Natural killer cell (primary cell): ENCODE measurements around the gene PLA2G6. TPM values are rescaled to one million over a fixed set of nuclear protein-coding genes. Genes with fewer than 3 reads are reported as not detected.

Source experiments
- ATAC-seq, 3 donors: fragments of 150-1000 bp in 2 of 3; fragments of 200-7000 bp in 1 of 3; cut with Tn5 transposase; 1 replicate in 1 of 3; 2 replicates in 2 of 3; pipeline ENCODE4 v1.10.0; 2021; ENCODE audit warnings: mild to moderate bottlenecking in 2 of 3, moderate library complexity in 2 of 3
- DNase-seq, 2 donors: peaks; one replicate each; pipeline versions ENCODE4 v3.0.0 to v3.0.0-alpha.2; 2013 to 2021; ENCODE audit warnings: mixed read lengths in 1 of 2
- H3K27ac ChIP-seq: one replicate; pipeline ENCODE4 v1.5.1; 2013; ENCODE audit warnings: mild to moderate bottlenecking, low read length
- H3K27me3 ChIP-seq: one replicate; pipeline ENCODE4 v1.6.1; 2013; ENCODE audit warnings: low read length; ENCODE audit not compliant: control insufficient read depth, insufficient read depth
- H3K36me3 ChIP-seq: one replicate; pipeline ENCODE4 v1.6.1; 2013; ENCODE audit warnings: low read length; ENCODE audit not compliant: control insufficient read depth, insufficient read depth
- H3K4me1 ChIP-seq: one replicate; pipeline ENCODE4 v1.6.1; 2013; ENCODE audit warnings: low read length; ENCODE audit not compliant: control insufficient read depth, insufficient read depth
- H3K4me3 ChIP-seq: one replicate; pipeline ENCODE4 v1.5.1; 2013; ENCODE audit warnings: low read length
- H3K9me3 ChIP-seq: one replicate; pipeline ENCODE4 v1.6.1; 2013; ENCODE audit warnings: low read length; ENCODE audit not compliant: control insufficient read depth, insufficient read depth
- H3K27ac Mint-ChIP-seq, 2 donors: one replicate each; pipeline ENCODE4 v1.8.0; 2022; ENCODE audit warnings: mild to moderate bottlenecking in 2 of 2, mixed read lengths in 2 of 2, moderate library complexity in 1 of 2
- H3K27me3 Mint-ChIP-seq, 2 donors: one replicate each; pipeline ENCODE4 v1.8.0; 2022; ENCODE audit warnings: low read depth in 2 of 2, mixed read lengths in 2 of 2
- H3K36me3 Mint-ChIP-seq: one replicate; pipeline ENCODE4 v1.8.0; 2022; ENCODE audit warnings: mixed read lengths
- H3K4me1 Mint-ChIP-seq, 2 donors: one replicate each; pipeline ENCODE4 v1.8.0; 2022; ENCODE audit warnings: mixed read lengths in 2 of 2
- H3K4me3 Mint-ChIP-seq: one replicate; pipeline ENCODE4 v1.8.0; 2022; ENCODE audit warnings: mild to moderate bottlenecking, moderate library complexity, mixed read lengths
- H3K9me3 Mint-ChIP-seq, 2 donors: one replicate each; pipeline ENCODE4 v1.8.0; 2022; ENCODE audit warnings: mixed read lengths in 2 of 2
- WGBS: methylation state at CpG from one replicate; pipeline ENCODE4 v1.1.7; 2013; ENCODE audit warnings: missing lambda C conversion rate; ENCODE audit not compliant: insufficient coverage; 5-methylcytosine and 5-hydroxymethylcytosine counted together
- intact Hi-C: fragments of 100-400 bp; cut with micrococcal nuclease; formaldehyde crosslinking; loops from one replicate; pipeline ENCODE4 v1.14.2; 2022
- total RNA-seq, 4 donors: library from RNA; stranded (reverse); fragments of 120-200 nt in 1 of 4; gene quantifications; one replicate each; pipeline versions ENCODE4 v1.2.3 to v1.2.4, GENCODE V29; 2013 to 2022
- TF ChIP-seq, protein P1 (sequence below): fragments of 200-600 bp; IDR thresholded peaks from one replicate; pipeline ENCODE4 v1.8.0; 2022; ENCODE audit warnings: antibody characterized with exemption

Gene PLA2G6
- total RNA-seq, 3 donors from 2014 or later (not counting 1 experiment from before 2014, with no cell fraction given), result 137 to 167 (median 145) TPM

DNA sequence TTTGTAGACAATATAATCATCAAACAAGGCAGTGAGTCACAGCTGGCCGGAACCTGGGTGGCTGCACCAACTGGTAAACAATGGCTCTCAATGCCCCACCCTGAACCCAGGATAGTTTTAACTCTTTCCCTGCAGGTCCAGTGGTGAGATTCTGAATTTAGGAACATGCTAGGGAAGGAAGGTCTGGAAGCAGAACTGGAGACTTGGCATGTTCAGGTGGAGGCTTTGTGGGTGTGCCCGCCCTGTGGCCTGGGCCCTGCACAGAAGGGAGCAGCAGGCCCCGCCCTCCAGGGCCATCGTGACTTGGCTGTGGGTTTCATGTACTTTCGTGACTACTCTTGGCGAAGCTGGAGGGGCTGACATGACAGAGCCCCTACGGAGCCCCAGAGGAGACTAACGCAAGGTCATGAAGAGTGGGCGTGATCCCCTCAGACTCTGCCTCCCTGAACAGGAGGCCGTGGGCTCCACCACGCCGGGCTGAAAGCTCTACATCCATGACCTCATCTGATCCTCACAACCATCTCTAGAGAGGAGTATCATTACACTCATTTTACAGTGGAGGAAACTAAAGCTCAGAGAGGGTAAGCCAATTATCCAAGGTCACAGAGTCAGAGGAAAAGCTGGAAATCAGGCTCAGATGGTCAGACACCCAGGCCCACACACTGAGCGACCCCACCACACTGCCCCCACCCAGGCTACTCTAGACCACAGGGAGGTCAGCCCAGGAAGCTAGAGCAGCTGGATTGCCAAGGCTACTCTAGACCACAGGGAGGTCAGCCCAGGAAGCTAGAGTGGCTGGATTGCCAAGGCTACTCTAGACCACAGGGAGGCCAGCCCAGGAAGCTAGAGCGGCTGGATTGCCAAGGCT is 47.5 kb upstream of the PLA2G6 start:
- H3K9me3 ChIP-seq, result no peaks in the 10 kb centered on the region
- no peak overlapping the region for H3K4me3 ChIP-seq
- H3K27ac ChIP-seq, result peak overlapping the region; percentile 81
- H3K4me1 ChIP-seq, result peaks cover 35% of the 10 kb centered on the region
- TF ChIP-seq, protein P1, sequence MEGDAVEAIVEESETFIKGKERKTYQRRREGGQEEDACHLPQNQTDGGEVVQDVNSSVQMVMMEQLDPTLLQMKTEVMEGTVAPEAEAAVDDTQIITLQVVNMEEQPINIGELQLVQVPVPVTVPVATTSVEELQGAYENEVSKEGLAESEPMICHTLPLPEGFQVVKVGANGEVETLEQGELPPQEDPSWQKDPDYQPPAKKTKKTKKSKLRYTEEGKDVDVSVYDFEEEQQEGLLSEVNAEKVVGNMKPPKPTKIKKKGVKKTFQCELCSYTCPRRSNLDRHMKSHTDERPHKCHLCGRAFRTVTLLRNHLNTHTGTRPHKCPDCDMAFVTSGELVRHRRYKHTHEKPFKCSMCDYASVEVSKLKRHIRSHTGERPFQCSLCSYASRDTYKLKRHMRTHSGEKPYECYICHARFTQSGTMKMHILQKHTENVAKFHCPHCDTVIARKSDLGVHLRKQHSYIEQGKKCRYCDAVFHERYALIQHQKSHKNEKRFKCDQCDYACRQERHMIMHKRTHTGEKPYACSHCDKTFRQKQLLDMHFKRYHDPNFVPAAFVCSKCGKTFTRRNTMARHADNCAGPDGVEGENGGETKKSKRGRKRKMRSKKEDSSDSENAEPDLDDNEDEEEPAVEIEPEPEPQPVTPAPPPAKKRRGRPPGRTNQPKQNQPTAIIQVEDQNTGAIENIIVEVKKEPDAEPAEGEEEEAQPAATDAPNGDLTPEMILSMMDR, result no peak
- H3K27me3 Mint-ChIP-seq, result no peaks in the 10 kb centered on the region
- H3K27me3 ChIP-seq, result no peaks in the 10 kb centered on the region
- H3K4me3 Mint-ChIP-seq, result peak overlapping the region; percentile 55
- DNase-seq, result peak in 1 of 2 donors; percentile 23
- ATAC-seq, result peak in 1 of 3 donors; percentile 42
- H3K36me3 ChIP-seq, result peaks cover 24% of the 10 kb centered on the region
- WGBS, result 71% methylated on average over 13 of the region's 14 CpGs
- peak overlapping the region; percentile 84 to 95 for H3K27ac Mint-ChIP-seq
- H3K4me1 Mint-ChIP-seq, result peaks cover 20 to 35% of the 10 kb centered on the region in 2 donors
- no peaks in the 10 kb centered on the region for H3K36me3 Mint-ChIP-seq
- intact Hi-C loops, result loop anchor here (10.0 kb wide), 1 partner anchor 54 kb away; no protein-coding TSS in a partner anchor
- H3K9me3 Mint-ChIP-seq, result no peaks in the 10 kb centered on the region

DNA sequence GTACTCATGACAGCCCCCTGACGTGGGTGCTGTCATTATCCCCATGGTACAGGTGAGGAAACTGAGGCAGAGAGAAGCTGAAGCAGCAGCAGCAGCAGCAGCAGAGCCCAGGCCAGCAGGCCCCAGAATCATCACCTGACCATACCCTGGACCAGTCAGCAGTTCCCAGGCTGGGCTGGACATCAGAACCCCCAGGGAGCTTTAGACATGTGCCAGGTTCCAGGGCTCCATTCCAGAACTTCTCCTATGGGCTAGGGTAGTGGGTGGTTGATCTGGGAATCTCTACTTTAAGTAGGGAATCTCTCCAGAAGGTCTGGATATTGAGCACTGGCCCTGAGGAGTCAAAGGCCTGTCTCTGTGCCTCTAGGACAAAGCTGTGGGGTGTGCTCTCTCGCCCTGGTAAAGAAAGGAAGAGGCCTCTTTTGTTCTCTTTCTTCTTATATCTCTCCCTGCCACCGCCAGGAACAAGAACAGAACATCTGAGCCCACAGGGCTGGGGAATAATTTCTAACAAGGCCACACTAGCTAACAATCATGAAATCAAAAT is 46.8 kb upstream of the PLA2G6 start:
- Histone ChIP-seq H3K27ac (peak overlapping the region; percentile 81), H3K4me3 (no peak overlapping the region), H3K9me3 (no peaks in the 10 kb centered on the region), H3K4me1 (peaks cover 35% of the 10 kb centered on the region), H3K36me3 (peaks cover 27% of the 10 kb centered on the region), H3K27me3 (no peaks in the 10 kb centered on the region)
- ATAC-seq (no peak), DNase-seq (no peak)
- 82% methylated on average over 3 of the region's 3 CpGs for WGBS
- intact Hi-C loops, result loop anchor here (10.0 kb wide), 1 partner anchor 54 kb away; no protein-coding TSS in a partner anchor
- Mint-ChIP-seq H3K9me3 (no peaks in the 10 kb centered on the region), H3K36me3 (no peaks in the 10 kb centered on the region), H3K4me3 (peak overlapping the region; percentile 55), H3K4me1 (peaks cover 20 to 35% of the 10 kb centered on the region in 2 donors), H3K27me3 (no peaks in the 10 kb centered on the region), H3K27ac (peak overlapping the region; percentile 84 to 95)
- TF ChIP-seq, protein P1, result no peak

DNA sequence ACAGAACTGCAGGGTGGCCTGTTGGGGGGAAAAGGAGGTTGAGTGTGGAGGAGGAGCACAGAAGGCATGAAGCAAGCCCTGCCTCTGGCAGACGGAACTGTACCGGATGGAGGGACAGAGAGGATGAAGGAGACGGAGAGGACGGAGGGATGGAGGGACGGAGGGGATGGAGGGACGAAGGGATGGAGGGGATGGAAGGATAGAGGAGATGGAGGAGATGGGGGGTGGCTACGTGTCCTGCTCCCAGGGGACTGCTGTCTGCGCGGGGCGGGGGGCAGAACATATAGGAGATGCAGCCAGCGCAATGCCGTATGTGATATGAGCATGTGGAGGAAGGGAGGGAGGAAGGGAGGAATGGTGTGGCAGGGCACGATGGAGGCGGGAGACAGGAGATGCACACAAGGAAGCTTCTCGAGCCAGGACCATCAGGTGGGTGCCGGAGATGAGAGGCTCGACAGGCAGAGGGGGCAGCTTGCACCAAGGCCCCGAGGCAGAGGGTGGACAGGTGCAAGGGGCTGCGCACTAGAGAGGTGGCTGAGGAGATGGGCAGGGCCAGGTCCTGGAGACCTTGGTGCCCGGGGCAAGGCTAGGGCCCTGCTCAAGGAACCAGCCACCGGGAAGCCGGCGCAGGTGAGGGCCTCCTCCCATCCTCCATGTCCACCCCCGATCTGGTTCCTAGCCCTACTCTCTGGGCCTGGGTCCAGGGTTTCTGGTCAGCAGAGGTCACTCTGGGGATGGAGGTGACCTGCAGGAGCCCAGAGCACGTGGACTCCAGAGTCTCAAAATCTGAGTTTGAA is 45.4 kb upstream of the PLA2G6 start:
- Mint-ChIP-seq H3K27me3 (no peaks in the 10 kb centered on the region), H3K4me3 (no peak overlapping the region), H3K4me1 (peaks cover 20 to 31% of the 10 kb centered on the region in 2 donors), H3K27ac (no peak overlapping the region), H3K9me3 (no peaks in the 10 kb centered on the region), H3K36me3 (no peaks in the 10 kb centered on the region)
- H3K9me3 ChIP-seq, result no peaks in the 10 kb centered on the region
- peaks cover 33% of the 10 kb centered on the region for H3K36me3 ChIP-seq
- intact Hi-C loops, result loop anchor here (10.0 kb wide), 1 partner anchor 52 kb away; no protein-coding TSS in a partner anchor
- TF ChIP-seq, protein P1, result no peak
- H3K27ac ChIP-seq, result no peak overlapping the region
- H3K4me3 ChIP-seq, result no peak overlapping the region
- H3K27me3 ChIP-seq, result no peaks in the 10 kb centered on the region
- 96% methylated on average over 25 of the region's 25 CpGs for WGBS
- H3K4me1 ChIP-seq, result peaks cover 35% of the 10 kb centered on the region
- no peak for DNase-seq
- ATAC-seq, result no peak
